Measurements from ENCODE around the gene PLEKHA7.

- TF ChIP-seq CTCF (IDR thresholded peaks at IDR 0.05; ENCODE audit: low read depth, low read length, poor library complexity, severe bottlenecking) = no peak
- no peak for TF ChIP-seq EZH2phosphoT487 (IDR thresholded peaks at IDR 0.05; ENCODE audit: borderline replicate concordance, low read length)
Measured at GRCh38 chr11:17002543-17002942, 11.7 kb downstream of the PLEKHA7 start.

Data from DOHH2 (cell line).